VCaP (cell line): Measurements from ENCODE around the gene NEGR1.
A peak's percentile ranks its signal among the peaks of the same experiment; 100 is the strongest.

Experiments
- H3K27ac ChIP-seq: fragments of 450-650 bp; 2 replicates; pipeline ENCODE4 v1.5.1; 2017
- CTCF ChIP-seq: fragments of 450-650 bp; conservative IDR thresholded peaks from 2 replicates; pipeline ENCODE4 v1.5.1; 2017; ENCODE audit warnings: mild to moderate bottlenecking, moderate library complexity

The NEGR1 gene

GRCh38 chr1:71490432-71490831, 791.9 kb downstream of the NEGR1 start:
- no peak for TF ChIP-seq CTCF
- H3K27ac ChIP-seq: no peak overlapping the region

GRCh38 chr1:71488555-71489252, 793.6 kb downstream of the NEGR1 start:
- peak overlapping the region; percentile 74 for H3K27ac ChIP-seq
- no peak for TF ChIP-seq CTCF

GRCh38 chr1:71473331-71473730, 809.0 kb downstream of the NEGR1 start:
- no peak for TF ChIP-seq CTCF
- H3K27ac ChIP-seq: no peak overlapping the region

GRCh38 chr1:71465093-71465492, 817.2 kb downstream of the NEGR1 start:
- H3K27ac ChIP-seq: no peak overlapping the region
- no peak for TF ChIP-seq CTCF

DNA sequence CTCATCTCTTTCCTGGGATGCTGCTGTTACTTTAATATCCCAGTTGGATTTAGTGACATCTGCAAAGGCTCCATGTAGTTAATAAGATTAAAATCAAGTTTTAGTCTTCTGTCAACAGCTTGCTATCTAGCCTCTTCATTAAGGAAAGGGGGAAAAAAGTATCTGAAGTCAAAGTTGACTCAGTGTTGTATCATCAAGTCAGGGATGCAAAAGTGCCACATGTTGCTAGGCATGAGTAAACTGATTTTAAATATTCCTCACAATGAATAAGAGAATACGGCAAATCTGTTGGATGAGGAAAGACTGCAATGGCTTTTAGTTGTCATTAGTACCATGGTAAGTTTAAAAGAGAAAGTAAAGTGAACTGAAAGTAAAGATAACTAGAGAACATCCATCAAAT, 818.3 kb downstream of the NEGR1 start:
- no peak overlapping the region for H3K27ac ChIP-seq
- TF ChIP-seq CTCF: no peak

- no peak overlapping the region for H3K27ac ChIP-seq
- TF ChIP-seq CTCF: no peak
These were observed 819.2 kb downstream of the NEGR1 start for GRCh38 chr1:71463144-71463543.

GRCh38 chr1:71462247-71462646, 820.1 kb downstream of the NEGR1 start:
- no peak for TF ChIP-seq CTCF

More at GRCh38 chr1:71462247-71462646, 820.1 kb downstream of the NEGR1 start:
- H3K27ac ChIP-seq: no peak overlapping the region
